Psoas muscle (tissue), 8 donors: ENCODE data around the gene DOP1A. TPM values are rescaled to one million over a fixed set of nuclear protein-coding genes. Genes with fewer than 3 reads are reported as not detected.

Experiments used
- ATAC-seq, 4 donors: fragments of 200-7000 bp; cut with Tn5 transposase; one replicate each; pipeline ENCODE4 v1.9.1; 2020; ENCODE audit warnings: moderate library complexity in 3 of 4, mild to moderate bottlenecking in 2 of 4
- DNase-seq, 2 donors: peaks; one replicate each; pipeline ENCODE4 v3.0.0-alpha.2; 2020
- H3K27ac ChIP-seq: fragments of 200-600 bp; one replicate; pipeline ENCODE4 v1.8.0; 2022
- H3K27me3 ChIP-seq, 3 donors: fragments of 200-600 bp in 1 of 3; one replicate each; pipeline versions ENCODE4 v1.6.1 to v1.8.0; 2013 to 2022; ENCODE audit warnings: low read length in 2 of 3, mild to moderate bottlenecking in 2 of 3, moderate library complexity in 1 of 3; ENCODE audit not compliant: insufficient read depth in 3 of 3
- H3K36me3 ChIP-seq, 2 donors: fragments of 200-600 bp in 1 of 2; one replicate each; pipeline versions ENCODE4 v1.6.1 to v1.8.0; 2013 to 2022; ENCODE audit warnings: low read depth in 1 of 2, mild to moderate bottlenecking in 1 of 2, moderate library complexity in 1 of 2; ENCODE audit not compliant: insufficient read depth in 1 of 2
- H3K4me1 ChIP-seq: fragments of 200-600 bp; one replicate; pipeline ENCODE4 v1.8.0; 2022
- H3K4me3 ChIP-seq: fragments of 200-600 bp; one replicate; pipeline ENCODE4 v1.8.0; 2022; ENCODE audit warnings: mild to moderate bottlenecking
- H3K9me3 ChIP-seq: fragments of 200-600 bp; one replicate; pipeline ENCODE4 v1.8.0; 2022
- CTCF ChIP-seq: fragments of 200-600 bp; IDR thresholded peaks from one replicate; pipeline ENCODE4 v1.8.0; 2022; ENCODE audit warnings: antibody characterized with exemption
- WGBS, 3 donors: extraction: QIAGEN DNeasy Blood & Tissue Kit; methylation state at CpG; one replicate each; pipeline versions ENCODE4 v1.1.6 to v1.1.7; 2013; 5-methylcytosine and 5-hydroxymethylcytosine counted together
- intact Hi-C, 2 donors: fragments of 100-400 bp; cut with DNase I; formaldehyde crosslinking; loops; one replicate each; pipeline versions ENCODE4 v1.11.0 to v1.14.2; 2022
- polyA plus RNA-seq, 3 donors: library from polyadenylated mRNA; stranded (reverse); fragments of 200-250 nt; gene quantifications; one replicate each; pipeline ENCODE4 v1.2.3, GENCODE V29; 2013
- total RNA-seq, 4 donors: library from RNA; stranded (reverse); fragmentation: NEBNext Ultra II Directional in 2 of 4; extraction: Animal tissue kit (Norgen Biotek cat#: 25700) in 2 of 4; gene quantifications; one replicate each; pipeline versions ENCODE4 v1.2.1 to v1.2.4, GENCODE V29; 2021 to 2023
- donor health status: healthy with polysubstance abuse.
- donor health status: DM: no; HTN: no; CAD: no; lungs with moderate emphysema.
- donor health status: Bipolar disorder and iron deficiency.
- donor health status: healthy.
- donor health status: DM: yes; HTN: yes; CAD: no.
- donor health status: DM: no; HTN: no; CAD: no.
- donor health status: DM: no; HTN: no; CAD: no.
- donor health status: DM: yes; HTN: yes; CAD: no.

The DOP1A gene
- total and polyA plus RNA-seq, 7 donors = 2.1 to 14.0 (median 12.7) TPM

GRCh38 chr6:83199173-83199862 is 131.8 kb downstream of the DOP1A start:
- peaks cover 5 to 32% of the 10 kb centered on the region in 2 donors for H3K36me3 ChIP-seq
- intact Hi-C loops = no loop called here
- H3K9me3 ChIP-seq = no peaks in the 10 kb centered on the region
- WGBS, 3 donors = 81 to 88% (median 83%) methylated on average over 5 of the region's 5 CpGs
- H3K4me1 ChIP-seq = peaks cover 3% of the 10 kb centered on the region
- no peak overlapping the region for H3K4me3 ChIP-seq
- peak; percentile 13 to 40 (median 22) for ATAC-seq
- DNase-seq = no peak
- peak overlapping the region; percentile 36 for H3K27ac ChIP-seq
- no peak for TF ChIP-seq CTCF
- no peaks in the 10 kb centered on the region for H3K27me3 ChIP-seq

- TF ChIP-seq CTCF = no peak
- H3K27me3 ChIP-seq = no peaks in the 10 kb centered on the region
- ATAC-seq (peak; percentile 82 to 89 (median 86)), DNase-seq (no peak)
- 44 to 65% (median 44%) methylated on average over 2 of the region's 2 CpGs for WGBS, 3 donors
- H3K4me3 ChIP-seq = no peak overlapping the region
- H3K4me1 ChIP-seq = peaks cover 3% of the 10 kb centered on the region
- intact Hi-C loops = no loop called here
- H3K9me3 ChIP-seq = no peaks in the 10 kb centered on the region
- H3K27ac ChIP-seq = peak overlapping the region; percentile 36
- peaks cover 5 to 32% of the 10 kb centered on the region in 2 donors for H3K36me3 ChIP-seq
Measured at GRCh38 chr6:83199863-83200225, 132.4 kb downstream of the DOP1A start.

GRCh38 chr6:83202031-83202430 is 134.6 kb downstream of the DOP1A start:
- Histone ChIP-seq H3K4me1 (peaks cover 3% of the 10 kb centered on the region), H3K36me3 (peaks cover 0 to 15% of the 10 kb centered on the region in 2 donors), H3K9me3 (no peaks in the 10 kb centered on the region), H3K4me3 (no peak overlapping the region), H3K27ac (no peak overlapping the region), H3K27me3 (no peaks in the 10 kb centered on the region)
- intact Hi-C loops = no loop called here
- ATAC-seq = no peak
- no peak for DNase-seq
- no peak for TF ChIP-seq CTCF
- WGBS, 3 donors = 69 to 89% (median 79%) methylated on average over 4 of the region's 4 CpGs

- DNase-seq = peak in 1 of 2 donors; percentile 37
- no peak overlapping the region for H3K4me3 ChIP-seq
- 30 to 34% (median 31%) methylated on average over 7 of the region's 7 CpGs for WGBS, 3 donors
- H3K9me3 ChIP-seq = no peaks in the 10 kb centered on the region
- ATAC-seq = peak; percentile 69 to 92 (median 88)
- H3K36me3 ChIP-seq = peaks cover 0 to 41% of the 10 kb centered on the region in 2 donors
- H3K27me3 ChIP-seq = no peaks in the 10 kb centered on the region
- no peaks in the 10 kb centered on the region for H3K4me1 ChIP-seq
- intact Hi-C loops = loop anchor here in 1 of 2 donors (2.0 kb wide), 1 partner anchor 149 kb away; the partner anchor contains the start of gene DOP1A
- no peak overlapping the region for H3K27ac ChIP-seq
- TF ChIP-seq CTCF = peak; percentile 71
Measured at GRCh38 chr6:83215131-83216047, 147.9 kb downstream of the DOP1A start.
